GM21619 (cell line): Measurements from ENCODE around the gene SETBP1.

ENCODE experiments used
- ATAC-seq: cut with Tn5 transposase; IDR thresholded peaks from one replicate; pipeline ENCODE4 v1.9.1; 2021; ENCODE audit not compliant: unreplicated experiment

The SETBP1 gene

GRCh38 chr18:45055811-45056210 is 375.1 kb downstream of the SETBP1 start:
- ATAC-seq, result no peak

GRCh38 chr18:45056926-45057325 is 376.2 kb downstream of the SETBP1 start:
- ATAC-seq, result no peak

- ATAC-seq, result no peak
These were observed 377.4 kb downstream of the SETBP1 start for GRCh38 chr18:45057955-45058600.

- no peak for ATAC-seq
These were observed 379.0 kb downstream of the SETBP1 start for GRCh38 chr18:45059695-45060094.

- no peak for ATAC-seq
These were observed 379.4 kb downstream of the SETBP1 start for GRCh38 chr18:45060102-45060501.

- no peak for ATAC-seq
These were observed 380.7 kb downstream of the SETBP1 start for GRCh38 chr18:45061359-45061758.

- ATAC-seq, result no peak
These were observed 382.8 kb downstream of the SETBP1 start for GRCh38 chr18:45063246-45064038.

- no peak for ATAC-seq
These were observed 385.5 kb downstream of the SETBP1 start for GRCh38 chr18:45066210-45066609.

- no peak for ATAC-seq
These were observed 386.2 kb downstream of the SETBP1 start for GRCh38 chr18:45066886-45067285.

GRCh38 chr18:45068400-45069094 is 387.9 kb downstream of the SETBP1 start:
- ATAC-seq, result no peak

- ATAC-seq, result no peak
These were observed 388.9 kb downstream of the SETBP1 start for GRCh38 chr18:45069546-45069945.

GRCh38 chr18:45071956-45072355 is 391.3 kb downstream of the SETBP1 start:
- no peak for ATAC-seq

- no peak for ATAC-seq
These were observed 392.9 kb downstream of the SETBP1 start for GRCh38 chr18:45073556-45073955.

- no peak for ATAC-seq
These were observed 401.0 kb downstream of the SETBP1 start for GRCh38 chr18:45081566-45082181.

GRCh38 chr18:45083226-45083855 is 402.7 kb downstream of the SETBP1 start:
- no peak for ATAC-seq

GRCh38 chr18:45084206-45084605 is 403.5 kb downstream of the SETBP1 start:
- no peak for ATAC-seq

GRCh38 chr18:45085916-45086624 is 405.4 kb downstream of the SETBP1 start:
- no peak for ATAC-seq

GRCh38 chr18:45086777-45087176 is 406.1 kb downstream of the SETBP1 start:
- no peak for ATAC-seq

GRCh38 chr18:45090526-45091140 is 409.9 kb downstream of the SETBP1 start:
- ATAC-seq, result no peak
